Keratinocyte (primary cell): ENCODE data around the gene C1orf122. TPM values are rescaled to one million over a fixed set of nuclear protein-coding genes. Genes with fewer than 3 reads are reported as not detected.

Experiments
- DNase-seq: peaks from one replicate; pipeline ENCODE4 v3.0.0-alpha.2; 2011; ENCODE audit warnings: low read depth, missing footprints, low spot score
- FAIRE-seq: peaks from 2 replicates; lab custom pipeline; 2011; peaks lifted over from hg19 to GRCh38; lab: Jason Lieb, UNC
- H2AFZ ChIP-seq: 2 replicates; pipeline ENCODE4 v1.6.0; 2012; ENCODE audit warnings: low read length, control low read depth, inconsistent platforms; ENCODE audit not compliant: control insufficient read depth
- H3K27ac ChIP-seq: 2 replicates; pipeline ENCODE4 v1.5.1; 2011; ENCODE audit warnings: low read length; ENCODE audit not compliant: control insufficient read depth, insufficient read depth
- H3K27me3 ChIP-seq: 3 replicates; pipeline ENCODE4 v1.6.0; 2011; ENCODE audit warnings: low read length; ENCODE audit not compliant: control insufficient read depth, insufficient read depth; ENCODE audit errors: extremely low read depth
- H3K36me3 ChIP-seq, 2 experiments: 2 replicates in 1 of 2; 3 replicates in 1 of 2; pipeline ENCODE4 v1.5.1; 2011; ENCODE audit warnings: low read length in 2 of 2, mild to moderate bottlenecking in 1 of 2; ENCODE audit not compliant: control insufficient read depth in 2 of 2, insufficient read depth in 2 of 2; ENCODE audit errors: extremely low read depth in 1 of 2
- H3K4me1 ChIP-seq: 3 replicates; pipeline ENCODE4 v1.5.1; 2011; ENCODE audit warnings: low read length; ENCODE audit not compliant: control insufficient read depth, insufficient read depth; ENCODE audit errors: extremely low read depth
- H3K4me2 ChIP-seq: 3 replicates; pipeline ENCODE4 v1.6.0; 2011; ENCODE audit warnings: low read depth, low read length; ENCODE audit not compliant: control insufficient read depth, insufficient read depth; ENCODE audit errors: extremely low read depth
- H3K4me3 ChIP-seq, 3 experiments: fragments of 200-600 bp in 1 of 3; sonication (generic) in 1 of 3; 2 replicates in 2 of 3; 3 replicates in 1 of 3; pipeline ENCODE4 v1.5.1; 2011 to 2016; ENCODE audit warnings: low read length in 3 of 3, mild to moderate bottlenecking in 3 of 3, control low read depth in 2 of 3, inconsistent platforms in 1 of 3, low read depth in 1 of 3, mixed read lengths in 1 of 3, mixed run types in 1 of 3, moderate library complexity in 1 of 3; ENCODE audit not compliant: control insufficient read depth in 2 of 3, insufficient read depth in 2 of 3; ENCODE audit errors: extremely low read depth in 1 of 3
- H3K79me2 ChIP-seq: 2 replicates; pipeline ENCODE4 v1.6.0; 2012; ENCODE audit warnings: low read length; ENCODE audit not compliant: control insufficient read depth, insufficient read depth
- H3K9ac ChIP-seq: 3 replicates; pipeline ENCODE4 v1.6.0; 2011; ENCODE audit warnings: low read length; ENCODE audit not compliant: control insufficient read depth, insufficient read depth; ENCODE audit errors: extremely low read depth
- H3K9me1 ChIP-seq: 3 replicates; pipeline ENCODE4 v1.6.0; 2011; ENCODE audit warnings: low read length; ENCODE audit not compliant: control insufficient read depth, insufficient read depth; ENCODE audit errors: extremely low read depth
- H3K9me3 ChIP-seq: 2 replicates; pipeline ENCODE4 v1.5.1; 2012; ENCODE audit warnings: low read depth, low read length; ENCODE audit not compliant: control insufficient read depth
- H4K20me1 ChIP-seq: 3 replicates; pipeline ENCODE4 v1.6.0; 2011; ENCODE audit warnings: low read length; ENCODE audit not compliant: control insufficient read depth, insufficient read depth; ENCODE audit errors: extremely low read depth
- EZH2 ChIP-seq: IDR thresholded peaks from one replicate; pipeline ENCODE4 v1.6.1; 2012; ENCODE audit warnings: inconsistent platforms, mild to moderate bottlenecking, low read length, moderate library complexity
- dilution Hi-C: fragments of 300-500 bp; cut with MboI; formaldehyde crosslinking; loops from one replicate; pipeline ENCODE4 v1.7.0; 2020; ENCODE audit warnings: low sequenced_read_pairs; ENCODE audit not compliant: extremely low pct_ligation_motif_present
- polyA plus RNA-seq, 5 experiments: library from polyadenylated mRNA; depleted of rRNA in 3 of 5; stranded (reverse) in 3 of 5; stranded (forward) in 1 of 5; unstranded in 1 of 5; fragments of >200 nt; gene quantifications; 1 replicate in 1 of 5; 2 replicates in 3 of 5; 3 replicates in 1 of 5; pipeline versions ENCODE4 v1.2.1 to v1.2.3, GENCODE V29; 2011 to 2012; ENCODE audit warnings: missing spikeins in 2 of 5, low read depth in 1 of 5, low replicate concordance in 1 of 5
- TF ChIP-seq, protein P1 (sequence below), 3 experiments: IDR thresholded peaks in 1 of 3; conservative IDR thresholded peaks in 1 of 3; optimal IDR thresholded peaks in 1 of 3; 2 replicates in 2 of 3; 3 replicates in 1 of 3; pipeline versions ENCODE3 to v1.5.1; 2011; ENCODE audit warnings: low read length in 3 of 3, mild to moderate bottlenecking in 3 of 3, moderate library complexity in 2 of 3, control low read depth in 1 of 3, inconsistent platforms in 1 of 3; ENCODE audit not compliant: insufficient read depth in 2 of 3; ENCODE audit errors: extremely low read depth in 1 of 3

The C1orf122 gene
- polyA plus RNA-seq, 1 donor (not counting 4 experiments of a cell fraction or from before 2014, with no cell fraction given) = 25.8 TPM

DNA sequence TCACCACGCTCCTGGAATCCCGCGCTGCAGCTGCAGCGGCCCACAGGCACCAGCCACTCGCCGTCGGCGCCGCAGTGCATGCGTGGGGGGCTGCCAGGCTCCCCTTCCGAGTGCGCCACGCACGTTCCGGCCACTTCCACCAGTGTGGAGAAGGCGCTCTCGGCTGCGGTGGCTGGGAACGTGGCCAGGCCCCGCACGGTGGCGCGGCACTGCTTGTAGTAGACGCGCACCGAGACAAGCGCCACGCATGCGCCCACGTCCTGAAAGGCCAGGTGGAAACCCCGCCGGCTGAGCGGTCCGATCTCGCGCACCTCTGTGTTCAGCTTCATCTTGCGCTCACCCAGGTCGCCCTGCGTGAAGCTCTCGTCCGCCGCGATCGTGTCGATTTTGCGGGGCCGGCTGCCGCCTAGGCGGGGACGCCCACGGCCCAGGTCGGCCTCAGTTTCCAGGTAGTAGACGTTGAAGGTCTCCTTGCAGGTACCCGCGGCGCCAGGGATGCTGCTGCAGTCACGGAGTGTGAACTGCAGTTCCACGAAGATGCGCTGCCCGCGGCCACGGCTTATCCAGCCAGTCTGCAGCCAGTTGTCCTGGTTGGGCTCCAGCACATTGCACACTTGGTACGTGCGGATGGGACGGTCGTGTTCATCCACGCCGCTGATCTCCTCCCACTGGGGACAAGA is 46.0 kb upstream of the C1orf122 start:
- Histone ChIP-seq H3K27ac (no peak overlapping the region), H3K36me3 (no peaks in the 10 kb centered on the region), H3K9ac (no peak overlapping the region), H3K27me3 (peaks cover 55% of the 10 kb centered on the region), H3K4me1 (no peaks in the 10 kb centered on the region), H3K9me3 (no peaks in the 10 kb centered on the region), H4K20me1 (no peaks in the 10 kb centered on the region), H3K79me2 (no peaks in the 10 kb centered on the region), H3K4me3 (no peak overlapping the region), H3K4me2 (no peak overlapping the region), H2AFZ (no peak overlapping the region), H3K9me1 (no peaks in the 10 kb centered on the region)
- no peak for TF ChIP-seq EZH2
- FAIRE-seq = no peak
- dilution Hi-C loops = no loop called here
- no peak for DNase-seq

DNA sequence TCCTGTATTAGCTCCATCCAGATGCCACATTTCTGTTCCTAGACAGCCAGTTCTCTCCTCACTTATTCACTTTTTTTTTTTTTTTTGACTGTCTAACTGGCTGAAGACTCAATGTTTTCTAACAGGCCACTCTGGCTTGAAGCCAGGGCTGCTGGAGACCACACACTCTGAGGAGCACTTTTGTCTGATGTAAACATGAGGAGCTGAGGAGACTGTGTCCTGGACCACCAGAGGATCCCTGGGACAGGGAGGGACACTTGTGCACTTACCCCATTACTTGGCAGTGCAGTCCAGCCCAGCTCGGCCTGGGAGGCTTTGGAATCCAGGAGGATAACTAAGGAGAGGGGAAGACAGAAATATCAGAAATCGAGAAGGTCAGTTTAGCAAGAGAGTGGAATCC is 45.1 kb upstream of the C1orf122 start:
- no peak overlapping the region for H3K27ac ChIP-seq
- H3K4me2 ChIP-seq = no peak overlapping the region
- DNase-seq (no peak), FAIRE-seq (no peak)
- H2AFZ ChIP-seq = no peak overlapping the region
- TF ChIP-seq, protein P1, sequence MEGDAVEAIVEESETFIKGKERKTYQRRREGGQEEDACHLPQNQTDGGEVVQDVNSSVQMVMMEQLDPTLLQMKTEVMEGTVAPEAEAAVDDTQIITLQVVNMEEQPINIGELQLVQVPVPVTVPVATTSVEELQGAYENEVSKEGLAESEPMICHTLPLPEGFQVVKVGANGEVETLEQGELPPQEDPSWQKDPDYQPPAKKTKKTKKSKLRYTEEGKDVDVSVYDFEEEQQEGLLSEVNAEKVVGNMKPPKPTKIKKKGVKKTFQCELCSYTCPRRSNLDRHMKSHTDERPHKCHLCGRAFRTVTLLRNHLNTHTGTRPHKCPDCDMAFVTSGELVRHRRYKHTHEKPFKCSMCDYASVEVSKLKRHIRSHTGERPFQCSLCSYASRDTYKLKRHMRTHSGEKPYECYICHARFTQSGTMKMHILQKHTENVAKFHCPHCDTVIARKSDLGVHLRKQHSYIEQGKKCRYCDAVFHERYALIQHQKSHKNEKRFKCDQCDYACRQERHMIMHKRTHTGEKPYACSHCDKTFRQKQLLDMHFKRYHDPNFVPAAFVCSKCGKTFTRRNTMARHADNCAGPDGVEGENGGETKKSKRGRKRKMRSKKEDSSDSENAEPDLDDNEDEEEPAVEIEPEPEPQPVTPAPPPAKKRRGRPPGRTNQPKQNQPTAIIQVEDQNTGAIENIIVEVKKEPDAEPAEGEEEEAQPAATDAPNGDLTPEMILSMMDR (optimal IDR thresholded peaks at IDR 0.05 in 1 of 3, IDR thresholded peaks at IDR 0.05 in 1 of 3, conservative IDR thresholded peaks at IDR 0.05 in 1 of 3; ENCODE audit: extremely low read depth in 1 of 3, insufficient read depth in 2 of 3, low read length in 3 of 3) = no peak
- no peak for TF ChIP-seq EZH2
- H3K4me1 ChIP-seq = no peaks in the 10 kb centered on the region
- no peaks in the 10 kb centered on the region for H3K79me2 ChIP-seq
- H3K9me1 ChIP-seq = no peaks in the 10 kb centered on the region
- H3K9ac ChIP-seq = no peak overlapping the region
- H3K27me3 ChIP-seq = peaks cover 58% of the 10 kb centered on the region
- H3K4me3 ChIP-seq = no peak overlapping the region
- no peaks in the 10 kb centered on the region for H3K36me3 ChIP-seq
- H3K9me3 ChIP-seq = no peaks in the 10 kb centered on the region
- H4K20me1 ChIP-seq = no peaks in the 10 kb centered on the region
- dilution Hi-C loops = no loop called here
